OCI-LY7 (cell line): ENCODE results near the gene SH3TC2. TPM values are rescaled to one million over a fixed set of nuclear protein-coding genes. Genes with fewer than 3 reads are reported as not detected.

Source experiments
- BruUV-seq: library from RNA; stranded (reverse); fragments of 400-500 nt; replicated peaks from 2 replicates; lab custom pipeline; 2021; lab: Mats Ljungman, UMichigan
- CTCF ChIA-PET: fragments of 300-600 bp; sonication (Branson Sonifier 250); formaldehyde crosslinking; loops from one replicate; lab custom pipeline; 2022; ENCODE audit warnings: antibody characterized with exemption; ENCODE audit not compliant: unreplicated experiment; lab: Charles Lee
- POLR2A ChIA-PET: fragments of 300-600 bp; sonication (Branson Sonifier 250); formaldehyde crosslinking; loops from one replicate; lab custom pipeline; 2022; ENCODE audit warnings: antibody characterized with exemption; lab: Charles Lee
- DNase-seq: peaks from one replicate; pipeline ENCODE4 v3.0.0-alpha.2; 2015; ENCODE audit warnings: low spot score
- H2AFZ ChIP-seq: fragments of 200-600 bp; sonication (generic), shearing (Covaris generic); 2 replicates; pipeline ENCODE4 v1.6.1; 2014; ENCODE audit warnings: mild to moderate bottlenecking, antibody characterized with exemption, low read length, moderate library complexity
- H3K27ac ChIP-seq: fragments of 200-600 bp; sonication (generic); 2 replicates; pipeline ENCODE4 v1.5.1; 2014; ENCODE audit warnings: mixed run types, low read depth, mild to moderate bottlenecking, moderate library complexity, low read length, inconsistent platforms; ENCODE audit not compliant: poor library complexity, severe bottlenecking
- H3K36me3 ChIP-seq: fragments of 200-600 bp; sonication (generic); 2 replicates; pipeline ENCODE4 v1.6.1; 2014; ENCODE audit warnings: mild to moderate bottlenecking, antibody characterized with exemption, low read length, moderate library complexity, mixed read lengths; ENCODE audit not compliant: insufficient read depth
- H3K4me1 ChIP-seq: fragments of 200-600 bp; sonication (generic); 2 replicates; pipeline ENCODE4 v1.5.1; 2014; ENCODE audit warnings: mild to moderate bottlenecking, low read length; ENCODE audit not compliant: insufficient read depth, poor library complexity, severe bottlenecking
- H3K4me2 ChIP-seq: fragments of 200-600 bp; sonication (generic); 2 replicates; pipeline ENCODE4 v1.6.1; 2014; ENCODE audit warnings: mild to moderate bottlenecking, low read length
- H3K4me3 ChIP-seq: fragments of 200-600 bp; sonication (generic); 2 replicates; pipeline ENCODE4 v1.5.1; 2014; ENCODE audit warnings: mild to moderate bottlenecking, low read depth, low read length; ENCODE audit not compliant: poor library complexity, severe bottlenecking
- H3K79me2 ChIP-seq: fragments of 200-600 bp; sonication (generic); 2 replicates; pipeline ENCODE4 v1.6.1; 2016; ENCODE audit warnings: low read depth, mild to moderate bottlenecking, low read length, moderate library complexity, mixed read lengths; ENCODE audit not compliant: insufficient read depth
- H3K9me2 ChIP-seq: fragments of 200-600 bp; sonication (generic); 2 replicates; pipeline ENCODE4 v1.6.1; 2016; ENCODE audit warnings: mild to moderate bottlenecking, low read length, mixed read lengths; ENCODE audit not compliant: insufficient read depth
- H3K9me3 ChIP-seq: fragments of 200-600 bp; sonication (generic); 2 replicates; pipeline ENCODE4 v1.6.1; 2014; ENCODE audit warnings: mild to moderate bottlenecking, mixed run types, low read length, mixed read lengths
- H4K20me1 ChIP-seq: fragments of 200-600 bp; sonication (generic); 2 replicates; pipeline ENCODE4 v1.6.1; 2014; ENCODE audit warnings: mild to moderate bottlenecking, antibody characterized with exemption, low read length, moderate library complexity, mixed read lengths; ENCODE audit not compliant: insufficient read depth
- CTCF ChIP-seq: fragments of 200-600 bp; sonication (generic); conservative IDR thresholded peaks from 2 replicates; pipeline ENCODE4 v1.5.1; 2014; ENCODE audit warnings: mild to moderate bottlenecking, antibody characterized with exemption, low read length, moderate library complexity, mixed read lengths
- EZH2phosphoT487 ChIP-seq: fragments of 200-600 bp; sonication (generic); IDR thresholded peaks from 2 replicates; pipeline ENCODE4 v1.6.1; 2018; ENCODE audit warnings: low read depth, borderline replicate concordance, mild to moderate bottlenecking, mixed run types, antibody characterized with exemption, low read length, moderate library complexity, mixed read lengths
- intact Hi-C: fragments of 100-400 bp; cut with micrococcal nuclease; formaldehyde crosslinking; loops from one replicate; pipeline ENCODE4 v1.10.0; 2022; ENCODE audit not compliant: unreplicated experiment
- total RNA-seq, 2 experiments: library from RNA; depleted of rRNA in 1 of 2; stranded (reverse); fragments of >200 nt in 1 of 2; shearing (Covaris generic) in 1 of 2; gene quantifications; 2 replicates each; pipeline ENCODE4 v1.2.3, GENCODE V29; 2014 to 2022

Gene SH3TC2
- total RNA-seq, 2 experiments from 2014 or later = not detected

DNA sequence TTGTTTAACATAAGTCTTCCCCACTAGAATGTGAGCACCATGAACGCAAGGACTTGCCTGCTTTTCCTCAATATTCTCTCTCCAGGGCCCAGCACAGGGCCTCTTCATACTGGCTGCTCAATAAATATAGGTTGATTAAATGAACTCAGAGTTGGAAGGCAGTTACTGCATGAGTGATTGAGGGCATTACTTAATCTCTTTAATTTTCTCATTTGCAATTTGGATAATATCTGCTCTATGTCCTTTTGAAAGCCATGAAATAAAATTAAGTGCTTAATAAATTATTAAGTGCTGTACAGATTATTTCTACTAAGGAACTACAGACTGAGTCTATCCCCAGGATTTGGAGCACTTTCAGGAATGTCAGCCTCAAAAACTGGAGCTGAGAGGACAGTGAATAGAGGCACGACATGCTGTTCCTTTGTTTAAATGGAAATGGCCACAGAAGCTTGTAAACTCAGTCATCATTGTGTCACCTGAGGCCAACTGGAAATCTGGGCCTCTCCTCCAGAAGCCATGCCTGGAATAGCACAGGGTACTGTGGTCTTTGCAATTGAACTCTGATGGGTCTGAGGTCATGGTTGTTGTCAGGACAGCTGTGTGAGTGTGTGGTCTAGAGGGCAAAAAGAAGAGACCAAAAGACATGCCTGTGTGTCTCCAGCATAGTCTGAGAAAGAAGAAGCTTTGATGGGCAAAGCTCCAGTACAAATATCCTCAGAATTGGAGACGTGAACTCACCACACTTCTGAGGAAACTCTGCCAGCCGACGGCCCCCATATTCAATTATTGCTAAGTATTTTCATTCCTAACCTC lies 86.1 kb downstream of the SH3TC2 start:
- H3K9me2 ChIP-seq = no peaks in the 10 kb centered on the region
- H4K20me1 ChIP-seq = no peaks in the 10 kb centered on the region
- no peak overlapping the region for H3K27ac ChIP-seq
- ChIA-PET CTCF (no interaction called here), POLR2A (interaction anchor here (0.9 to 1.0 kb wide), 2 partner anchors 14 to 19 kb away, joined by 3 read pairs; no protein-coding TSS in a partner anchor)
- H3K79me2 ChIP-seq = no peaks in the 10 kb centered on the region
- no peak for TF ChIP-seq CTCF
- no peak for TF ChIP-seq EZH2phosphoT487
- no peaks in the 10 kb centered on the region for H3K9me3 ChIP-seq
- H2AFZ ChIP-seq = no peak overlapping the region
- H3K4me2 ChIP-seq = no peak overlapping the region
- no peaks in the 10 kb centered on the region for H3K36me3 ChIP-seq
- BruUV-seq = no TSS peak
- no peak overlapping the region for H3K4me3 ChIP-seq
- no peak for DNase-seq
- intact Hi-C loops = no loop called here
- no peaks in the 10 kb centered on the region for H3K4me1 ChIP-seq

DNA sequence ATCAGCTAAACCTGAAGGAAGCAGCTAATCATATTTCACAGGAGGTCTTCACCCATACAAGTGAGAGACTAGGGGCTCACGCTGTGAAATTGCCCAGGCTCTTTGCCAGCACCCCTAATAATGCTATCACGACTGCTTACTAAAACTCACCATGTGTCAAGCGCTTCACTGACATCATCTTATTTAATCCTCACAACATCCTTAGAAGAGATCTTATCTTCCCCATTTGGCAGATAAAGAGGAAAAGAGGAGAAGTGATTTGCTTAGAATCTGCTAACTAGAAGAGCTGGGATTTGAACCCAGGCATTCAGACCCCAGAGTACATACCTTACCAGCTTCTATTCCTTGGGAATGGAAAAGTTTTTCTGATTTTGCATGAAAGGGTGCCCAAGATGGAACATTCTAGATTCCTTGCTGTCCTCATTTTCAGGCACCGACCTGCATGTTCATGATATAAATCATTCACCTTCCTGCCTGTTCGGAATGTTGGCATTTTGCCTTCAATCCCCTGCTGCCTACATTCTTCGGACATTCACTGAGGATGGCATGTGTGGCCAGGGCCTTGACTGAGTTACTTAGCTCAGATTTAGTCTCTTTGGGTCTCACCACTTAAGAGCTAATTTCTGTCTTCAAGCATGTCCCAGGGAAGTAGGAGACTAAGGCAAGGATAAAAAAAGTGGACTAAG lies 88.1 kb downstream of the SH3TC2 start:
- no peak for TF ChIP-seq CTCF
- no peak for TF ChIP-seq EZH2phosphoT487
- no peak overlapping the region for H2AFZ ChIP-seq
- no peak overlapping the region for H3K4me2 ChIP-seq
- H4K20me1 ChIP-seq = no peaks in the 10 kb centered on the region
- ChIA-PET CTCF (no interaction called here), POLR2A (interaction anchor here (0.5 to 1.1 kb wide), 2 partner anchors 9 to 96 kb away, joined by 3 read pairs; no protein-coding TSS in a partner anchor)
- H3K9me3 ChIP-seq = no peaks in the 10 kb centered on the region
- DNase-seq = no peak
- no peaks in the 10 kb centered on the region for H3K4me1 ChIP-seq
- H3K79me2 ChIP-seq = no peaks in the 10 kb centered on the region
- H3K36me3 ChIP-seq = no peaks in the 10 kb centered on the region
- H3K4me3 ChIP-seq = no peak overlapping the region
- no TSS peak for BruUV-seq
- no peak overlapping the region for H3K27ac ChIP-seq
- intact Hi-C loops = no loop called here
- no peaks in the 10 kb centered on the region for H3K9me2 ChIP-seq
